SK-N-SH (cell line): ENCODE results near the gene PDE4D. TPM values are rescaled to one million over a fixed set of nuclear protein-coding genes. Genes with fewer than 3 reads are reported as not detected.

Experiments
- CTCF ChIA-PET: fragments of 300-600, 350-600 bp; formaldehyde crosslinking; extraction: SDS; loops from one replicate; lab custom pipeline; 2021; lab: Yijun Ruan, JAX
- POLR2A ChIA-PET: fragments of 350-600 bp; sonication (Branson Sonifier 250); formaldehyde crosslinking; extraction: SDS; loops from one replicate; lab custom pipeline; 2020; ENCODE audit warnings: antibody characterized with exemption, inconsistent platforms; lab: Yijun Ruan, JAX
- DNase-seq: peaks from one replicate; pipeline ENCODE4 v3.0.0; 2012
- H2AFZ ChIP-seq: fragments of 200-600 bp; sonication (generic); 2 replicates; pipeline ENCODE4 v1.8.1; 2016; ENCODE audit warnings: antibody characterized with exemption, mild to moderate bottlenecking, low read depth
- H3F3A ChIP-seq: fragments of 200-600 bp; sonication (generic); replicated peaks from 2 replicates; pipeline ENCODE3; 2016; ENCODE audit warnings: antibody characterized with exemption, mild to moderate bottlenecking; ENCODE audit not compliant: insufficient read depth
- H3K27ac ChIP-seq, 2 experiments: fragments of 200-500 bp in 1 of 2; fragments of 200-600 bp in 1 of 2; sonication (Bioruptor generic) in 1 of 2; sonication (generic), shearing (Covaris generic) in 1 of 2; 2 replicates each; pipeline versions ENCODE4 v1.5.1 to v1.6.1; 2014 to 2016; ENCODE audit warnings: low read depth in 2 of 2, inconsistent platforms in 1 of 2, low read length in 1 of 2, mild to moderate bottlenecking in 1 of 2, mixed read lengths in 1 of 2
- H3K27me3 ChIP-seq: fragments of 200-600 bp; sonication (generic), shearing (Covaris generic); 2 replicates; pipeline ENCODE4 v1.6.1; 2016; ENCODE audit warnings: mixed run types; ENCODE audit not compliant: insufficient read depth
- H3K36me3 ChIP-seq, 2 experiments: fragments of 200-500 bp in 1 of 2; fragments of 200-600 bp in 1 of 2; sonication (Bioruptor generic) in 1 of 2; sonication (generic) in 1 of 2; replicated peaks in 1 of 2; 2 replicates each; pipeline versions ENCODE3 to v1.5.1; 2014 to 2016; ENCODE audit warnings: low read length in 1 of 2, mild to moderate bottlenecking in 1 of 2; ENCODE audit not compliant: insufficient read depth in 2 of 2, control insufficient read depth in 1 of 2
- H3K4me1 ChIP-seq, 2 experiments: fragments of 200-500 bp in 1 of 2; fragments of 200-600 bp in 1 of 2; sonication (Bioruptor generic) in 1 of 2; sonication (generic), shearing (Covaris generic) in 1 of 2; 2 replicates each; pipeline versions ENCODE4 v1.5.1 to v1.6.1; 2014 to 2016; ENCODE audit warnings: low read depth in 1 of 2, low read length in 1 of 2, mixed run types in 1 of 2; ENCODE audit not compliant: insufficient read depth in 2 of 2, control insufficient read depth in 1 of 2
- H3K4me2 ChIP-seq: fragments of 200-600 bp; sonication (generic), shearing (Covaris generic); 2 replicates; pipeline ENCODE4 v1.6.1; 2017; ENCODE audit warnings: mixed run types
- H3K4me3 ChIP-seq, 2 experiments: fragments of 200-500 bp in 1 of 2; fragments of 200-600 bp in 1 of 2; sonication (Bioruptor generic) in 1 of 2; sonication (generic), shearing (Covaris generic) in 1 of 2; 2 replicates each; pipeline versions ENCODE4 v1.5.1 to v1.8.1; 2014 to 2016; ENCODE audit warnings: low read depth in 2 of 2, inconsistent platforms in 1 of 2, low read length in 1 of 2, mild to moderate bottlenecking in 1 of 2, mixed read lengths in 1 of 2, moderate library complexity in 1 of 2
- H3K79me2 ChIP-seq: fragments of 200-600 bp; sonication (generic); 2 replicates; pipeline ENCODE4 v1.8.1; 2017; ENCODE audit warnings: mild to moderate bottlenecking; ENCODE audit not compliant: insufficient read depth
- H3K9ac ChIP-seq: fragments of 200-600 bp; sonication (generic); 2 replicates; pipeline ENCODE4 v1.6.1; 2017; ENCODE audit warnings: mixed run types
- H3K9me2 ChIP-seq: fragments of 200-600 bp; sonication (generic); 2 replicates; pipeline ENCODE4 v1.6.1; 2017; ENCODE audit warnings: mixed run types
- H3K9me3 ChIP-seq: fragments of 200-600 bp; sonication (generic); 2 replicates; pipeline ENCODE4 v1.6.1; 2017; ENCODE audit warnings: mixed run types, mild to moderate bottlenecking, moderate library complexity
- H4K20me1 ChIP-seq: fragments of 200-600 bp; sonication (generic); 2 replicates; pipeline ENCODE4 v1.6.1; 2017; ENCODE audit warnings: mild to moderate bottlenecking, mixed run types; ENCODE audit not compliant: insufficient read depth
- CTCF ChIP-seq: fragments of 200-600 bp; sonication (generic); IDR thresholded peaks from 2 replicates; pipeline ENCODE4 v1.6.1; 2017; ENCODE audit warnings: antibody characterized with exemption, mild to moderate bottlenecking, moderate library complexity
- ELF1 ChIP-seq: IDR thresholded peaks from 2 replicates; pipeline ENCODE4 v1.4.0; 2012
- FOSL2 ChIP-seq: IDR thresholded peaks from 2 replicates; pipeline ENCODE4 v1.4.0; 2012; ENCODE audit warnings: low read depth, mild to moderate bottlenecking, moderate library complexity, borderline replicate concordance
- FOXJ3 ChIP-seq: sonication (generic); formaldehyde crosslinking; IDR thresholded peaks from 2 replicates; pipeline ENCODE4 v1.5.1; 2020; ENCODE audit warnings: mild to moderate bottlenecking, missing genetic modification reagents
- FOXM1 ChIP-seq: IDR thresholded peaks from 2 replicates; pipeline ENCODE4 v1.4.0; 2012; ENCODE audit warnings: low read depth, mild to moderate bottlenecking
- GABPA ChIP-seq: IDR thresholded peaks from 2 replicates; pipeline ENCODE4 v1.4.0; 2012; ENCODE audit warnings: low read depth, mild to moderate bottlenecking
- IRF3 ChIP-seq: fragments of 150-350 bp; IDR thresholded peaks from 2 replicates; pipeline ENCODE4 v1.6.1; 2016; ENCODE audit warnings: mild to moderate bottlenecking, low read depth, low read length
- JUND ChIP-seq: IDR thresholded peaks from 2 replicates; pipeline ENCODE4 v1.4.0; 2012
- NRF1 ChIP-seq: IDR thresholded peaks from 2 replicates; pipeline ENCODE4 v1.6.1; 2012; ENCODE audit warnings: low read depth, mild to moderate bottlenecking, low read length
- RAD21 ChIP-seq: IDR thresholded peaks from 2 replicates; pipeline ENCODE4 v1.6.1; 2012; ENCODE audit warnings: mild to moderate bottlenecking, low read length
- SMC3 ChIP-seq: IDR thresholded peaks from 2 replicates; pipeline ENCODE4 v1.6.1; 2012; ENCODE audit warnings: low read depth, low read length, improper control_type of control experiment
- YY1 ChIP-seq: IDR thresholded peaks from 2 replicates; pipeline ENCODE4 v1.4.0; 2012; ENCODE audit warnings: low read depth, mild to moderate bottlenecking
- WGBS: methylation state at CpG from one replicate; pipeline ENCODE4 v1.1.6; 2017; ENCODE audit warnings: low lambda C conversion rate; 5-methylcytosine and 5-hydroxymethylcytosine counted together
- polyA plus RNA-seq, 3 experiments: library from polyadenylated mRNA; depleted of rRNA; stranded (reverse); fragments of >200 nt; gene quantifications; 2 replicates each; pipeline ENCODE4 v1.2.3, GENCODE V29; 2012
- TF ChIP-seq, protein P1 (sequence below): fragments of 150-350 bp; IDR thresholded peaks from 2 replicates; pipeline ENCODE4 v1.6.1; 2017; ENCODE audit warnings: antibody characterized with exemption, low read length, low read depth, borderline replicate concordance

PDE4D gene
- polyA plus RNA-seq, 1 of the 3 experiments (the other 2 are of a cell fraction): 2.4 TPM

DNA sequence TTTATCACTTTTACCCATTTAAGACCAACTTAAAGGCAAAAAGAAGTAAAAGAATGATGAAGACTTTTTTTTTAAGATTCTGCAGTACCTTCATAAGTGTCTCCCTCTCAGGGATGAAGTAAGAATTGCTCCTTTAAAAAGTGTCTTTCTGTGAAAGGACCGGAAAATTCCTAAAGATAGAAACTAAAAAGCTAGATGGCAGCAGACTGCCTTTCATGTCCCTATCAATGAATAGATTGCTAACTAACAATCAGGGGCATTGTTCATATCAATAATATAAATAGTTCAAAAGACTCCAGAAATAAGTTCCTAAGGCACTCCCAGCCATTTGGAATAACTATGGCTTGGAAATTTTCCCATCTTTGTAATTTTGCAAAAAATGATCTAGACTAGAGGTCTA, 558.0 kb downstream of the PDE4D start:
- H3K9me2 ChIP-seq: no peaks in the 10 kb centered on the region
- H3K4me2 ChIP-seq: no peak overlapping the region
- H3K27me3 ChIP-seq: no peaks in the 10 kb centered on the region
- no peaks in the 10 kb centered on the region for H3K79me2 ChIP-seq
- CTCF ChIA-PET: interaction anchor here (0.6 to 2.0 kb wide), 3 partner anchors 32 to 418 kb away, joined by 3 to 6 read pairs (median 3); no protein-coding TSS in a partner anchor
- peak; percentile 13; the same call in 1 of the 2 replicates for TF ChIP-seq CTCF
- no peak for TF ChIP-seq FOXM1
- POLR2A ChIA-PET: no interaction called here
- no peak overlapping the region for H3K9ac ChIP-seq
- no peak for DNase-seq
- H3K36me3 ChIP-seq: no peaks in the 10 kb centered on the region
- H2AFZ ChIP-seq: no peak overlapping the region
- no peaks in the 10 kb centered on the region for H3K9me3 ChIP-seq
- H3K4me1 ChIP-seq: no peaks in the 10 kb centered on the region; a peak in 2 of 4 replicates
- H3K4me3 ChIP-seq: no peak overlapping the region
- H4K20me1 ChIP-seq: no peaks in the 10 kb centered on the region
- no peak overlapping the region for H3K27ac ChIP-seq
- H3F3A ChIP-seq: no peaks in the 10 kb centered on the region
- 96% methylated on average over 1 of the region's 1 CpG for WGBS

GRCh38 chr5:59333416-59333815, 560.1 kb downstream of the PDE4D start:
- H3K4me2 ChIP-seq: no peak overlapping the region
- DNase-seq: no peak
- CTCF ChIA-PET: no interaction called here

DNA sequence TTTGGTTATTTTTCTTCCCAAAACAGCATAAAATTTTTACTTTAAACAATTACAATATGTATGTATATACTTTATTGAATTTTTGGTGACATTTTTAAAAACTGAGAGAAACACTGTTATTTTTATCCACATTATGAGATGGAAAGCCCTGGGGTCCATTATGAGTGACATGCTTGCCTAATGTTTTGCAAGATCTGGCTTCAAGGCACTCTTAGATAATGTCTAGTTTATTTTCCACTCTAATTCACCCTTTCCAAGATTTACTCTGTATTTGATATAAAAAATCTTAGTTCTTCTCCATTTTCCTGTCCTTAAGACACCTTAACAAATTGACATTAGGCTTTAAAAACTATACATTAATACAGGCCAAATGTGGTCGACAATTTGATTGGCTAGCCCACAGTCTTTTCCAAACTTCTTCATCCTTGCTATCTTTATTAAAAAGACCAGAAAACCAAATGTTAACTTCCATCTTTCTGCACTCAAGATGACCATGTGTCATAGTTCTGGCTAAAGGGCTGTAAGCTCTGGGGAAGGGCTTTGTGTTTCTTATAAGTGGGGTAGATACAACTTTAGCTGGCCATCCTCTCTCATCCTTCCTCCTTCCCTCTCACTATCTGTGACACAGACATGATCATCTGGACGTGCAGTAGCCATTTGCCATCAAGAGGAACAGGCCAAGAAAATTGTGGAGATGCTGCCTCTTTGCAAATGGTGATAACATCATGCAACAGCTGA, 561.1 kb downstream of the PDE4D start:
- Histone ChIP-seq H3K4me1 (peaks cover 5 to 7% of the 10 kb centered on the region in 2 experiments; a peak in 2 of 4 replicates), H3K4me3 (no peak overlapping the region), H2AFZ (no peak overlapping the region), H3K27ac (no peak overlapping the region), H4K20me1 (no peaks in the 10 kb centered on the region), H3F3A (no peaks in the 10 kb centered on the region), H3K79me2 (no peaks in the 10 kb centered on the region), H3K9me3 (no peaks in the 10 kb centered on the region), H3K27me3 (no peaks in the 10 kb centered on the region), H3K36me3 (no peaks in the 10 kb centered on the region), H3K9ac (no peak overlapping the region), H3K9me2 (no peaks in the 10 kb centered on the region), H3K4me2 (no peak overlapping the region)
- WGBS: 87% methylated on average over 2 of the region's 2 CpGs
- POLR2A ChIA-PET: no interaction called here
- CTCF ChIA-PET: no interaction called here
- DNase-seq: no peak
- TF ChIP-seq ELF1: no peak
- no peak for TF ChIP-seq FOXJ3 (CRISPR knock-in tag)
- TF ChIP-seq, protein P1, sequence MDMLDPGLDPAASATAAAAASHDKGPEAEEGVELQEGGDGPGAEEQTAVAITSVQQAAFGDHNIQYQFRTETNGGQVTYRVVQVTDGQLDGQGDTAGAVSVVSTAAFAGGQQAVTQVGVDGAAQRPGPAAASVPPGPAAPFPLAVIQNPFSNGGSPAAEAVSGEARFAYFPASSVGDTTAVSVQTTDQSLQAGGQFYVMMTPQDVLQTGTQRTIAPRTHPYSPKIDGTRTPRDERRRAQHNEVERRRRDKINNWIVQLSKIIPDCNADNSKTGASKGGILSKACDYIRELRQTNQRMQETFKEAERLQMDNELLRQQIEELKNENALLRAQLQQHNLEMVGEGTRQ: no peak
- TF ChIP-seq SMC3: no peak
- no peak for TF ChIP-seq GABPA
- no peak for TF ChIP-seq FOSL2
- no peak for TF ChIP-seq IRF3
- TF ChIP-seq JUND: no peak
- TF ChIP-seq FOXM1: no peak
- TF ChIP-seq RAD21: no peak
- no peak for TF ChIP-seq YY1
- no peak for TF ChIP-seq NRF1

More at GRCh38 chr5:59333416-59333815, 560.1 kb downstream of the PDE4D start:
- Histone ChIP-seq H3K4me3 (no peak overlapping the region), H3K4me1 (peaks cover 5 to 7% of the 10 kb centered on the region in 2 experiments; a peak in 2 of 4 replicates), H3K36me3 (no peaks in the 10 kb centered on the region), H3F3A (no peaks in the 10 kb centered on the region), H2AFZ (0 out of 2 replicates have a peak overlapping the region, but pooled peaks have one; percentile 29), H3K9me3 (no peaks in the 10 kb centered on the region), H3K27me3 (no peaks in the 10 kb centered on the region), H3K27ac (no peak overlapping the region), H3K9ac (no peak overlapping the region), H4K20me1 (no peaks in the 10 kb centered on the region), H3K79me2 (no peaks in the 10 kb centered on the region), H3K9me2 (no peaks in the 10 kb centered on the region)
- POLR2A ChIA-PET: no interaction called here
- TF ChIP-seq SMC3: no peak
- no peak for TF ChIP-seq IRF3
